Esophagus mucosa (tissue), 1 donor: ENCODE data around the gene LARGE1. TPM values are rescaled to one million over a fixed set of nuclear protein-coding genes. Genes with fewer than 3 reads are reported as not detected.
"Not testable (repeated sequence)": the region's sequence is repeated elsewhere in the genome, so short reads cannot be mapped to it uniquely, and the experiment has no call there.

Source experiments
- ATAC-seq: fragments of 200-7000 bp; cut with Tn5 transposase; one replicate; pipeline ENCODE4 v1.9.1; 2020
- total RNA-seq: library from RNA; stranded (reverse); gene quantifications from one replicate; pipeline ENCODE4 v1.2.4, GENCODE V29; 2023
- donor health status: DM: yes; HTN: yes; CAD: no.

LARGE1 gene
- total RNA-seq, 1 donor from 2014 or later, result 6.2 TPM

DNA sequence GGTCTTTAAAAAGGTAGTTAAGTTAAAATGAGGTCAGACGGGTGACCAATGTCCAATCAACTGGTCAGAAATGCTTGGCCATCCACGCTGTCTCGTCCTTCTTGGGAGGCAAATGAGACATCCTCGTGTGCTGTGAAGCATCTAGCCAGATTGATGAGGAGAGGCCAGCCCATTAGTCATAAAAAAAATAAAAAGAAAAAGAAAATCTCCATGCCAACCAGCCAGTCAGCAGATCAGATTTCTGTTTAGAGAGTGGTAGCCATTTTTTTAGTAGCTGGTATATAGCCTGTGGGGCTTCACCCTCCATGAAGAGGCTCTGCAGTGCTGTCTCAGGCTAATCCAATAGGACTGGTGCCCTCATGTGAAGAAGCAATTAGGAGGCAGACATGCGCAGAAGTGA lies 519.0 kb downstream of the LARGE1 start:
- no peak for ATAC-seq

DNA sequence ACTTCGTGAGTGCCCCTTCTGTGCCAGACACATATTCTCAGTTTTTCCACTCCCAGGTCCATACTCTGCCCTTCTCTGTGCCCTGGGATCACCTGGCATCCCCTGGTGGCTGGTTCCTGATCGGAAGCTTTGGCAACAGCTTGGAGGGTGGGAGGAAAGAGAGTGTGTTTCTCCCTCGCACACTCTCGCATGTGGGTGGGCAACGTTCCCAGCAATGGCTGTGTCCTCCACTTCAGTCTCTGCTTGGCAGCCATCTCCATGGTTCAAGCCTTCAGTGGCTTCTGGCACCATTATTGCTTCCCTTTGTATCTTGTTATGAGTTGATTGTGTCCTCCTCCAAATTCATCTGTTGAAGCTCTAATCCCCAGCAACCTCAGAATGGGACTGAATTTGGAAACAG lies 519.4 kb downstream of the LARGE1 start:
- no peak for ATAC-seq

DNA sequence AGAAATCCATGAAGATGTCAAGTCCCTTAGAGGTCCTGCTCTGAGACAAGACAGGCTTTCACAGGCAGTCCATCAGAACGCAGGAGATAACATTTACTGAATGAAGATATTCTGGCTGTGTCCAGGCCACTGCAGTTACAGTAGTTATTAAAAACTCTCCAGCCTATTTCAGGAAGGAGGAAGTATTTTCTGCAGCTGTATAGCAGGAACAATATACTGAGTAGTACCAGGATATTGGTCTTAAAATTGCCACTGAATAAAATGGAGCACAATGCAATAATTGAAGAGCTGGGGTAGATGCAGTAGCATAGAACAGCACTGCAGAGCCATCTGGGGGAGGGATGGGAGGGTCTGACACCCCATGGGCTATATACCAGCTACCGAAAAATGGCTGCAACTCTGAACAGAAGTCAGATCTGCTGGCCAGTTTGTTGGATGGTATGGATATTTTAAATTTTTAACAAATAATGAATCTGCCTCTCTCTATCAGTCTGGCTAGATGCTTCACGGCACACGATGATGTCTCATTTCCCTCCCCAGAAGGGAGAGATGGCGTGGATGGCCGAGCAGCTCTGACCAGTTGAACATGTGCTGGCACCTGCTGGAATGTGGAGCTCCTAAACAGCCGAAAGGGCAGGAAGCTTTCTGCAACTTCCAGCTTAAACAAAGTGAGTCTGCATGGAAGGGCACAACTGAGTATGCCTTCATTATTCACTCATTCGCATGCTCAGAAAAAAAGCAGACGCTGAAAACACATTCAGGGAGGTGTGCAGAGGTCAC lies 520.0 kb downstream of the LARGE1 start:
- ATAC-seq, result no peak

DNA sequence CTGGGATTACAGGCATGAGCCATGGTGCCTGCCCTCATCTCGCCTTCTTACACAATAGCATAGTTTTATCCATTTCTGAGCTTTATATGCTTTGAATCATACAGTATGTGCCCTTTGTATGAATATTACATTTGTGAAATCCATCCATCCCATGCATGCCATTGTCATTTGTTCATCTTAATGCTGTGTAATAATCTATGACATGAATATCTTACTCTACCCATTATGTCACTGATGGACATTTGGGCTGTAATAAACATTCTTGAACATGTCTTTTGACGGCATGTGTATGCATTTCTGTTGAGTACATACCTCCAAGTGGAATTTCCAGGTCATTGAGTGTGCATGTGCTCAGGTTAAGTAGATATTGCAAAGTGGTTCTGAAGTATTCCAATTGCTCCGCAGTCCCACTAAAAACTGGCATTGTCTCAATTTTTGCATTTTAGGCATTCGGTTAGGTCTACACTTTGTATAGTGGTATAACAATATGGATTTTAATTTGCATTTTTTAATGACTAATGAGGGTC lies 522.8 kb downstream of the LARGE1 start:
- no peak for ATAC-seq

DNA sequence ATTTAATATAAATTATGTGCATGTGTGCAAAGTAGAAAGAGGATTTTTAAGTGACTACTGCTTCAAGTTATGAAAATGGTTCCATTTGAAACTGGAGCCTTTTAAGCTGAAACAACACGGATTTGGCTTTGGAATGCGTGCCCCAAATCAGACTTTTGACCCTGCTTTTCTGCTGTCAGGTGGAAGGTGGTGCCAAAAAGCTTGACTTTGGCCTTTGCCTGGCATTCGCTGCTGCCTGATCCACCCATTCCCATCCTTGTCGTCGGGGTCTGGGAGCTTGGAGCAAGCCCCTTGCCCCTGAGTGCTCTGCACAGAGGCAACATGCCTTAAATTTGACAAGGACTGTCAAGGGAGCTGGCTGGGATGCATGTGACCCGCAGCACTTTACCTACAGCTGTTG lies 526.8 kb downstream of the LARGE1 start:
- no peak for ATAC-seq

DNA sequence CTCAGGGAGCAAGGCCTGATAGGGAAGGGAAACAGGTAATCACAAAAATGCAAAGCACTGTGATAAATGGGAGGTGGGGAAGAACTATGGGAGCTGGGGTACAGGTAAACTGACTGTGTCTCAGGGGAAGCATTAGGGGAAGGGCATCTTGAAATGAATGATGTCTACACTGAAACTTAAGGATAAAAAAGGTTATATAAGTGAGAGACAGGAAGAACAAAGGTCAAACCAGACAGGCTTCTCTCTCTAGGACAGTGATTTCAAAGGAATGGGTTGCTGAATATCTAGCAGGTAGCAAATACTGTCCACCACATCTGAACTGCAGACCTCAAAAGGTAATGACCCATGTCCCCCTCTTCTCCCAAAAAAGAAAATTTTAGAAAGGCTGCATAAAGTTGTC lies 529.0 kb downstream of the LARGE1 start:
- no peak for ATAC-seq

DNA sequence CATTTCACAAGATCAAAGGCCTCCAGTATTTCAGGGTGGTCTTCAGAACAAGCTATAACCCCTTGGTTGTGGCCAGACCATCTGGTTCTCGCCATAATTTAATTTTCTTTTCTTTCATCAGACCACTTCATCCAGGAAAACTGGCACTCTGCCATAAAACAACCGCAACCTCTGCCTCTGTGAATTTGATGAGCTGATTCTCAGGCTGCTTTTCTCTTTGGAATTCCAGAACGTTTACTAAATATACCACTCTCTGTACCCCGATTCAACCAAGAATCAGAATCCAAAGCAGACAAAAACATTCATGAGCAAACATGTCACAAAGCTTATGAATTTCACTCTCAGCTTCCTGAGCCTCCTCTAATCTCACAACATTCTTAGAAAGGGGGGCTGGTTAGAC lies 530.3 kb downstream of the LARGE1 start:
- ATAC-seq, result no peak

DNA sequence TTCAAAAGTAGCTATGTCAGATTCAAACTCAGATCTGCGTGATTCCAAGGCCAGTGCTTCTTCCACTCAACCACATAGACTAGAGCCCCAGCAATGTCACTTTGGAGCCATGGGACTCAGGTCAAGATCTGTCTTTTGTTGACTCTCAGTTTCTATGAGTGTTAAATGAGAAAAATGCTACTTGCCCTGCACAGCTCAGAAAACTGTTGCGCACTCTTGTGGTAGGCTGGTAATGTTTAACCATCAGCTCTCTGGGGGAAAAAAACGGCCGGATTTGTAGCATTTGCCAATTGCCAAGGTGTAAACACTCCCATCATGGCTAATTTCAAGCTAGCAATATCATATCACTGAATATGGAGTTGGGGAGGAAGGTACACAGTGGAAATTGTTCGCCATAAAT lies 534.0 kb downstream of the LARGE1 start:
- ATAC-seq, result no peak

DNA sequence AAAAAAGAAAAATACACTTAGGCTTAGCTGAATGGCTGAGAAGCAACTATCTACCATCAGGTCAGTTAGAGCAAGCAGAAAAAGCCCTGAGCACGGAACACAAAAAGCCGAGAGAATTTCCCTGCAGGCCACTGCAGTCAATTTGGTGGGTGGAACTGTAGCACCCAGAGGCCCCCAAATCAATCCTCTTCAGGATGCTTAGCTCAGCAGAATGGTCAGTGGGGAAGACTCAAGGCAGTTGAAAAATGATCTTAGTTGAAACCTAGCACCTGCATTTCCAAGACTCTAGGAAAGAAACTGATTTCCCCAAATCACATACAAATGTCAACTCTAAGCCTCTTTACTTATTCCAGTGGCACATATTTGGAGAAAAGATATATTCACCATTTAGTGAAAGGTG lies 534.7 kb downstream of the LARGE1 start:
- no peak for ATAC-seq

DNA sequence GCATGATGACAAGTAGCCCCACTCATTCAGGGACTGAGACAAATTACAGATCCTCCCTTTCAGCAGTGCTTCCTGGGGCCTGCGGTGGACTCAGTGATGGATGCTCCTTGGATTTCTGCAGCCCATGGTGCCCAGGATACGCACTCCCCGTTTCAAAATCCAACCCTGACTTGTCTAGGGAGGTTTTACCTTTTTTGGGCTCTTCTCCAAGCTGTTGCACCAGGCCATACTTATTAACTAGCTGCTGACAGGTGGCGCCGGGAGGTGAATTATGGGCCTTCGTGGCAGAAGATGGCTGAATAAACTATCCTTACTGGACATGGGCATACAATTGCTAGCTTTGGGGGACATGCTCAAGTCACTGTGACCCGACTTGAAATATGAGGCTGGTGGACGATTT lies 537.8 kb downstream of the LARGE1 start:
- ATAC-seq, result no peak

DNA sequence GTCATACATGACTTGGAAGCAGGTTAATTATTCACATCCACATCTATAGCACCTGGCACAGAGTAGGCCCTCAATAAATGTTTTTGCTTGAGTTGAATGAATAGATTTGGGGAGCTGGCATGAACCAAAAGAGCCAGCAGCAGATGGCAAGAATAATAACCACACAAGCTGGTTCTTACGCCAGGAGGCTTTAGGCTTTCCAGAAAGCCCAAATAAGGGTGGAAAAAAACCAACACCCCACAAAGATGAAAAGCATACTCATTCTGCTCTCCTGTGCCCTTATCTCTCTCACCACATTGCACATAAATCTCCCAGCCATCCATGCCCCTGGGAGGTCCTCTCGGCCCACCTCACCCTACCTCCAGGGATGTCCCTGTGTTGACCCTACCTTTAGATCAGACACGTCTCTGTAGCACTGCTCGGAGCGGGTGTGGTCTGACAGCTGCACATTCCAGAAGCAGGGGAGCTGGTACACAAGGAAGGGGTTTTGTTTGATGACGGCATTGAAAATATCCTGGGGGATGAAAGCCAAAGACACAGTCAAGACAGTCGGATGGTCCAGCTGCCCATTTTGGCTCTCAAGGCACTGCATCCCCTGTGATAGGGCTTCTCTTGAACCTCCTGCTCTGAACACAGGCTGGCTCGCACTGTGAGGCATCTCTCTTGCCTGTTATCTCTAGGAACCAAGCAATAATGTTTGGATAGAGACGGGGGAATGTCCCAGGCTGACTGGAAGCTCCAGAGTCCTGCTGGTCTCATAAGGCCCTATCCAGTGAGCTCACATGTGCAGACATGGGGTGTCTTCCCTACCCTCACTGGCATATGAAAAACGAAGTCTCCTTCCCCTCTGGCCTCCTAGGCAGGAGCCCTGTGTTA lies 538.5 kb downstream of the LARGE1 start:
- ATAC-seq, result no peak

DNA sequence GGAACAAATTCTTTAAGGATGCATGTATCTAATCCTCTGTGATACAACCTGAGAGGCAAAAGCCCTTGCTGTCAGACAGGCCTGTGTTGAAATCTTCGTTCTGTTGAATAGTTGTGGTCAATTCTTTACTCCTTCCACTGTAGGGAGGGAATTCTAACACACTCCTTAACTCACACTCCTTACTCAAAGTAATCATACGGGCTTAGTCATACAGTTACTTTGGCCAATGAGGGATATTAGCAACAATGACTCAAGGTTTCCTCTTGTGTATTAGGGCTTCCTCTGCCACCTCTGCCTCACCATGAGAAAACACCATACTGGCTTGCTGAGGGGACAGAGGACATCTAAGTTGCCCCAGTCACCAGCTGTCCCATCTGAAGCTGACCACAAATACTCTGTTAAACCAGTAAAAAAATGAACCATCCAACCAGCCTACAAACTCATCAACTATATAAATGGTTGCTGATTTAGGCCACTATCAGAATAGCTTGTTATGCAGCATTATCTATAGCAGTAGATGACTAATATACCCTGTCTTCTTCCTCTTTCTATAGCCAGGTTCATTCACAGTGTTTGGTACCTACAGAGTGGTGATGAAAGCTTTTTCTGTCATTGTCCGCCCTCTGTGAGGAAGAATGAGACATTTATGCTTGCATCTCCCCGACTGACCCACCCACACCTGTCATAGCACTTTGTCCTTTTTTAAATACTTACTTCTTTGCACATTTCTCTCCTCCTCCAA lies 539.3 kb downstream of the LARGE1 start:
- ATAC-seq, result peak; percentile 92

DNA sequence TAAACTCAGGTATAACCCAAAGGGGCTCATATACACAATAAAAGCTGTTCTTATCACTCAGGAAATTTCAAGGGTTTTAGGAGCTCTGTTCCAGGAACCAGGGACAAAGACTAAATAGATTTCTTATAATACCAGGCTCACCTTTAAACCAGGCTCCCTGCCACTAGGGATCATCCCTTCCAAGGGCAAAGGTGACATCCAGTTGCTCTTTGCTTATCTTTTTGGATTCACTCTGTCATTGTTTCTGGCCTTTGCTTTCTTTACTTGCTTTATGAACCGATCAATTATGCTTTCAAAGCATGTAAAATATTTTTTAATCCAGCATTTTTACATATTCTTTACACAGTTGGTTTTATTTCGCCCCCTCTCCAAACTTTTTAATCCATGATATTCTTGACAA lies 540.4 kb downstream of the LARGE1 start:
- no peak for ATAC-seq

DNA sequence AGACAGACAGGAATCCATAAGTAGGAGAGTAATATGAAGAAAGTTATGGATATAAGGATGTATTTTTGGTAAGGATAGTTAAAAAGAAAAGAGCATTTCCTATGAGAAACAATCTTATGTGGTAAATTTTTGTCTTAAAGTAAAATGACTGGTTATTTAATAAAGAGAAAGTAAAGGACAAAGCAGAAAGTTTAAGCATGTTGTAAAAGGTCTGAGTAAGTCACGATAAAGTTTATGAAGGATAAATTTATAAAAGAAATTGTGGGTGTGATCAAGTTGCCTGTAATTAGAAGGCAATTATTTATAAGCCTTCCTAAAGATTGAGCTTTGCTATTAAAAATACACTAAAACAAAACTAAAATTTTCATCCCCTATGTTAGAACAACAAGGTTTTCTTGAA lies 547.4 kb downstream of the LARGE1 start:
- ATAC-seq, result no peak

DNA sequence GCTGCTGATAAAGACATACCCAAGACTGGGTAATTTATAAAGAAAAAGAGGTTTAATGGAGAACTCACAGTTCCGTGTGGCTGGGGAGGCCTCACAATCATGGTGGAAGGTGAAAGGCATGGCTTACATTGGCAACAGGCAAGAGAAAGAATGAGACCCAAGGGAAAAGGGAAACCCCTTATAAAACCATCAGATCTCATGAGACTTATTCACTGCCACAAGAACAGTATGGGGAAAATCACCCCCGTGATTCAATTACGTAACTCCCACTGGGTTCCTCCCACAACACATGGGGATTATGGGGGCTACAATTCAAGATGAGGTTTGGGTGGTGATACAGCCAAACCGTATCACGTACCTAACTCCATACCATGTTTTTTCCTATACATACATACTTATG lies 557.0 kb downstream of the LARGE1 start:
- not testable (repeated sequence) for ATAC-seq

DNA sequence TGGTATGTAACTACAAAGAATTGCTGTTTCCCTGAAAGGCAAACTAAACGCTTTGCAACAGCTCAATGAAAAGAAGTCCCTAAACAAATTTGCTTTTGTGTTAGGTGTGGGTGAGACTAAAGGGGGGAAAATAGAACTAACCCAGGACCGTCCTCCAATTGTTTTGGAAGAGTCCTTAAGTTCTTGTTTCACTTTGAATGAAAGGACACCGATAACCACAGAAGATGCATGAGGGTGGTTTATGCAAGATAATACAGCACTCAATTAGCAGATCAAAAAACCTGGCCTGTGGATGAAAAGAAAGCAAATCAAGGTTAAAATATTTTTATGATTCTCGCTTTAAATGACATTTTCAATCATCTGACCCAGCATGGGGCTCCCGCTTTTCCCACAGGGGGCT lies 557.6 kb downstream of the LARGE1 start:
- no peak for ATAC-seq

DNA sequence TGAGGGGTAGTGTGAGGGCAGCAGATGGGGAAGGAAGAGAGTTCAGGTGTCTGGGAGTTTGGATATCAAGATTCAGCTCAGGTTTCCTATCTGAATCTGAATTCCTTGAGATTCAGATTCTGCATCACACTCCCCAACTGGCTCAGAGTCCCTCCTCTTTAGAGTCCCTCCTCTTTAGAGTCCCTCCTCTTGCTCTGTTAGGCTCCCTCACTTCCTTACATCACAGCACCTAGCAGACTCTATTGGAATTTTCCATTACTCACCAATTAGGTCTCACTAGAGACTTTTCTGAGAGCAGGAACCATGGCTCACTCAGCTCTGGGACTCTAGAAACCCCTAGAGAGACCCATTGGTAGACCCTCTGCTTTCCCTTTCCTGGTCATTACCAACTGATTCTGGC lies 558.7 kb downstream of the LARGE1 start:
- ATAC-seq, result no peak

DNA sequence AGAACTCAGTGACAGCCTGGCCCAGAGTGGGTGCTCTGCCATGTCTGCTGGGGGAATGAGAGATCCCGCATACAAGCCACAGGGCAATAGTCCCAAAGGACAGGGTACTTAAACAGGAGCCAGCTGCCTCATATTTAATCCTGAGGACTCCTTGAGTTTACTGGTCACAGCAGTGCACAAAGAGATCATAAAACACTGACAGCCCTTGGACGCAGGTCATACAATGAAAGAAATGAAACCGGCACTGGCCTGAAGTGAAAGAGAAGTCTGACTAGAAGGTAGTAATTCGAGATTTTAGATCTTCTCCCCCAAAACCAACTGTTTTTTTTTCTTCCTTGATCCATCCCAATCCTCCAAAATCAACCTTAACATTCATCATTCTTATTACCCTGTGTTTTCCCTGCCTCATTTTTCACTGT lies 562.3 kb downstream of the LARGE1 start:
- no peak for ATAC-seq

DNA sequence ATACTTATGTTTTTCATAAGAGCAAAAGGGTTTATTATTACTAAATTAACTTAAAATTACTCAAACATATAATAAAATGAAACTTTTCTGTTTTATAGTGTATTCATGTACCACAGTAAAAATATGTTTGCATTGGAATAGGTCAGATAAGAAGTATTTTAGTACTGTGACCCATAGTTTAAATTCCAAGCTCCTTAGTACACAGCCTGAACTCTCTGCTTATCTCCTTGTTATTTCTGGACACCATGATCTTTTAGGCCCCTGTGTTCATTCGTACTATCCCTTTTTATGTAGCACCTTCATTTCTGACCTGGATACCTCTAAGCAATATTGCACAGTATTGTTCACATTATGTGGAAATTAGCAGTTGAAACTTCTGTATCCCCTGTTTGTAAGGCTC lies 565.3 kb downstream of the LARGE1 start:
- no peak for ATAC-seq

DNA sequence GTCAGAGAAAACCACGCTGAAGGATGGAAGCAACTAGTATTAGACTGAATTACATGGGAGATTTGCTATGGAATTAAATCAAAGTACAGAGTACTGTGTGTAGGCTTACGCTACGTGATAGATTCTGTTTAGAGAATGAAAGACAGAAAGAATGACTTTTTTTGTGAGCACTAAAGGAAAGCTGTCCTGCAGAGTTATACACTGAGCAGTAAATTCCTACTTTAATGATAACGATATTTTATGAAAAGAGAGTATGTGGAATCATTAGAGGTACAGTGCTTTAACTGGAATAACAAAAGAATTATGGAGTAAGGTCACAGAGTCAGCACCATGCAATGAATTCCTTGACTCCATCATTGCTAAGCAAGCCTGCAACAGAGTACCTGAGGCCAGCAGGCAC lies 566.8 kb downstream of the LARGE1 start:
- ATAC-seq, result no peak

DNA sequence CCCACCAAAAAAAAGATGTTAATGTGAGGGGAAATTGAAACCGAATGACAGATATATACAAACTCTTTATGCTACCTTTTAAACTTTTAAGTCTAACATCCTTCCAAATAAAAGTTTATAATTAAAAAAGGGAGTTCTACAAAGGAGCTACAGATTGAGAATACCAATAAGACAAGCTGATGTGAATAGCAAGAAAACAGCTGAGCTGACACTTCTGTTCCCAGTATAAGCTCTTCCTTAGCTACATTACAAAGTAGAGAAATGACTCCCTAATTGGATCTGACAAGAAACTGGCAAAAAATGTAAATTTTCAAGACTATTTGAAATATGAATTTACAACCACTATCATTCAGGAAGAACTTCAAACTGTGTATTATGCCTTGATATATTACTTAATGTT lies 567.5 kb downstream of the LARGE1 start:
- no peak for ATAC-seq

DNA sequence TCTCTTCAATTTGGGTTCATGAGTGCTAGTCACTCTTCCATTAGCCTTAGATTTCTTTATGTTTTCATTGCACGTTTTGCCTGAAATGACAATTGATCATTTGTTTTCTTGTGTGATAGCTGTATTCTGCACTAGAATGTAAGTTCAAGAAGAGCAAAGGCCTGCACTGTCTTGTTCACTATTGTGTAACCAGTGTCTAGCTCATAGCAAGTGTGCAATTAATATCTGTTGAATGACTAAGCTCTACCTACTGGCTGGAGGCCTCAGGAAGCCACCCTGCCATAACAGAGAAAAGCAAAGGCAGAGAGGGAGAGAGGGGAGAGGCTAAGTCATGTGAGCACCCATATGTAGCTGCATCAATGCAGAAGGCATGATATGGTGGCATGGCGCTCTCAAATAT lies 569.3 kb downstream of the LARGE1 start:
- peak; percentile 74 for ATAC-seq

DNA sequence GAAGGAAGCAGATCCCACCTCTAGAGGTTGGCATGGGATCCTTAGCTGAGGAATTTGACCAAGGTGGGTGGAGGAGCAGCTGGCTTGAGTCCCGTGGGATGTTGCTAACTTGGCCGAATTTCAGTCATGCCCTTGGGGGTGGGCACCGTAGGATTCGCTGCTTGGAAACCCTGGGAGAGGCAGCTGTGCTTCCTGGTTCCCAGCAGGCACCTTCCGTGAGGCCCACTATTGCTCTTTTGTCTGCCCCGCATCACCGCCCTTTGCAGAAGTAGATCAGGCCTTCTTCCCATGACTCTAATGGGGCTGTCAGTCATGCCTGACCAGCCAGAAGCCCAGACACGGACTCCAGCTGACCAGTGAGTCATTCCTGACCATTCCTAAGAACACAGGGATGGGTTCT lies 569.8 kb downstream of the LARGE1 start:
- no peak for ATAC-seq
